Measurements from ENCODE around the gene ABI1.

DNA sequence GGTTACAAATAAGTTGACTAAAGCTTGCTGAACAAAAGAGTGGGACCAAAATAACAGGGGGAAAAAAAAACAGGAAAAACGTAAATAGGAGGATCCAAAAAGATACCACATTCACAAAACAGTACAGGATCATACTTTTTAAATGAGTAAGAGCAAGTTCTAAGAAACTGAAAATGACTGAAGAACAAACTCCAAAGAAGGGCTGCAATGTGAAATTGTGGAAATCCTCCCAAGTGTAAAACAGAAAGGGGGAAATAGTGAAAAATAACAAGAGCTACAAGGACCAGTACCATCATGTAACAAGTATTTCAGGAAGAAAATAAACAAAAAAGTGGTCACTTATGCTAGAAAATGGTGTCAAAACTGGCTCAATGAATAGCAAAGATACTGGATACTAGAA is 116.9 kb downstream of the ABI1 start:
- TF ChIP-seq, protein P1, sequence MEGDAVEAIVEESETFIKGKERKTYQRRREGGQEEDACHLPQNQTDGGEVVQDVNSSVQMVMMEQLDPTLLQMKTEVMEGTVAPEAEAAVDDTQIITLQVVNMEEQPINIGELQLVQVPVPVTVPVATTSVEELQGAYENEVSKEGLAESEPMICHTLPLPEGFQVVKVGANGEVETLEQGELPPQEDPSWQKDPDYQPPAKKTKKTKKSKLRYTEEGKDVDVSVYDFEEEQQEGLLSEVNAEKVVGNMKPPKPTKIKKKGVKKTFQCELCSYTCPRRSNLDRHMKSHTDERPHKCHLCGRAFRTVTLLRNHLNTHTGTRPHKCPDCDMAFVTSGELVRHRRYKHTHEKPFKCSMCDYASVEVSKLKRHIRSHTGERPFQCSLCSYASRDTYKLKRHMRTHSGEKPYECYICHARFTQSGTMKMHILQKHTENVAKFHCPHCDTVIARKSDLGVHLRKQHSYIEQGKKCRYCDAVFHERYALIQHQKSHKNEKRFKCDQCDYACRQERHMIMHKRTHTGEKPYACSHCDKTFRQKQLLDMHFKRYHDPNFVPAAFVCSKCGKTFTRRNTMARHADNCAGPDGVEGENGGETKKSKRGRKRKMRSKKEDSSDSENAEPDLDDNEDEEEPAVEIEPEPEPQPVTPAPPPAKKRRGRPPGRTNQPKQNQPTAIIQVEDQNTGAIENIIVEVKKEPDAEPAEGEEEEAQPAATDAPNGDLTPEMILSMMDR (CRISPR knock-in tag; IDR thresholded peaks at IDR 0.05): no peak
- TF ChIP-seq POLR2AphosphoS5 (IDR thresholded peaks at IDR 0.05; ENCODE audit: low read depth, low read length): no peak
